ENCODE data around the gene ADAD2. TPM values are rescaled to one million over a fixed set of nuclear protein-coding genes. Genes with fewer than 3 reads are reported as not detected.

Gene ADAD2
- total RNA-seq, 1 experiment from 2014 or later = not detected

DNA sequence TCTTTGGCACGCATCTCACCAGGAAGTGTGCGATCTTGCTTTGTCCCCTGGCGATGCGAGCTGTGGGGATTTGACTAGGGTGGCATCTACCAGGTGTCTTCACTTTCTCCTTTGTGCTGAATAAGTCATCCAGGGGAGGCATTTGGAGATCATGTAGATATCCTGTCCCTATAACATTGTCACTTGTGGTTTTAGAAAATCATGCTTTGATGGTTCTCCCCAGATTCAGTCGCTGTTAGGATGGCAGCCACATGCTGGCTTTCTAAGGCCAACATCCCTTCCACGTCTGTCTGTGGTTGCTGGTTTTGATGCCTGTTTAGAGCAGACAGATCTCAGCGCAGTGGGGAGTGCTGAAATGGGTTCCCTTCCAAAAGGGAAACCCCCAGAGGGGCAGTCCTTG is 2.5 kb downstream of the ADAD2 start:
- Histone ChIP-seq H4K20me1 (ENCODE audit: insufficient read depth) (no peaks in the 10 kb centered on the region), H2AFZ (no peak overlapping the region), H3K4me1 (replicated peaks; ENCODE audit: insufficient read depth) (no peaks in the 10 kb centered on the region), H3K27ac (no peak overlapping the region), H3K36me3 (ENCODE audit: low read depth) (no peaks in the 10 kb centered on the region), H3K4me2 (no peak overlapping the region), H3K9me3 (ENCODE audit: insufficient read depth, low read depth) (no peaks in the 10 kb centered on the region), H3F3A (ENCODE audit: insufficient read depth, low read depth) (no peaks in the 10 kb centered on the region), H3K9me2 (ENCODE audit: insufficient read depth) (no peaks in the 10 kb centered on the region), H3K4me3 (no peak overlapping the region), H3K27me3 (ENCODE audit: insufficient read depth, low read depth) (no peaks in the 10 kb centered on the region), H3K79me2 (ENCODE audit: low read depth) (no peaks in the 10 kb centered on the region)
- ChIA-PET CTCF (no interaction called here), POLR2A (ENCODE audit: unreplicated experiment) (no interaction called here)
- no peak for TF ChIP-seq EZH2 (IDR thresholded peaks at IDR 0.05; ENCODE audit: low read depth)
- TF ChIP-seq, protein P1, sequence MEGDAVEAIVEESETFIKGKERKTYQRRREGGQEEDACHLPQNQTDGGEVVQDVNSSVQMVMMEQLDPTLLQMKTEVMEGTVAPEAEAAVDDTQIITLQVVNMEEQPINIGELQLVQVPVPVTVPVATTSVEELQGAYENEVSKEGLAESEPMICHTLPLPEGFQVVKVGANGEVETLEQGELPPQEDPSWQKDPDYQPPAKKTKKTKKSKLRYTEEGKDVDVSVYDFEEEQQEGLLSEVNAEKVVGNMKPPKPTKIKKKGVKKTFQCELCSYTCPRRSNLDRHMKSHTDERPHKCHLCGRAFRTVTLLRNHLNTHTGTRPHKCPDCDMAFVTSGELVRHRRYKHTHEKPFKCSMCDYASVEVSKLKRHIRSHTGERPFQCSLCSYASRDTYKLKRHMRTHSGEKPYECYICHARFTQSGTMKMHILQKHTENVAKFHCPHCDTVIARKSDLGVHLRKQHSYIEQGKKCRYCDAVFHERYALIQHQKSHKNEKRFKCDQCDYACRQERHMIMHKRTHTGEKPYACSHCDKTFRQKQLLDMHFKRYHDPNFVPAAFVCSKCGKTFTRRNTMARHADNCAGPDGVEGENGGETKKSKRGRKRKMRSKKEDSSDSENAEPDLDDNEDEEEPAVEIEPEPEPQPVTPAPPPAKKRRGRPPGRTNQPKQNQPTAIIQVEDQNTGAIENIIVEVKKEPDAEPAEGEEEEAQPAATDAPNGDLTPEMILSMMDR (conservative IDR thresholded peaks at IDR 0.05) = no peak
- DNase-seq = no peak
- BruUV-seq (replicated peaks) = no TSS peak
- intact Hi-C loops (cut with micrococcal nuclease; ENCODE audit: unreplicated experiment) = no loop called here

DNA sequence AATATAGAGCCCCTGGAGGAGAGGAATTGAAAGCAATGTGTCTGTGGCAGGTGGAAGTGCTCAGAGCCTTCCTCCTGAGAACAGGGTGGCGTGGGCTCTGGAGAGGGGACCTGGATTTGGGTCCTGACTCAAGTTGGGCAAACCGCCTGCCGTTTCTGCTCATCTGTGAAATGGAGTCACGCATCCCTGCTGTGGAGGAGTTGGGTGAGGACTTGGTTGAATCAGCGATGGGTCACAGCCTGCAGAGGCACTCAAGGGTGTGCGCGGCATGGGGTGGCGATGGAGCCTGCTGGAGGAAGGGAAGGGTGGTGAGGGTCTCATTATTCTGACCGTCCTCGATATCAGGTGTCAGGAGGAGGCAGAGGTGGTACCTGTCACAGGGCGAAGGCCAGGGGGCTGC is 3.1 kb downstream of the ADAD2 start:
- intact Hi-C loops (cut with micrococcal nuclease; ENCODE audit: unreplicated experiment) = no loop called here

DNA sequence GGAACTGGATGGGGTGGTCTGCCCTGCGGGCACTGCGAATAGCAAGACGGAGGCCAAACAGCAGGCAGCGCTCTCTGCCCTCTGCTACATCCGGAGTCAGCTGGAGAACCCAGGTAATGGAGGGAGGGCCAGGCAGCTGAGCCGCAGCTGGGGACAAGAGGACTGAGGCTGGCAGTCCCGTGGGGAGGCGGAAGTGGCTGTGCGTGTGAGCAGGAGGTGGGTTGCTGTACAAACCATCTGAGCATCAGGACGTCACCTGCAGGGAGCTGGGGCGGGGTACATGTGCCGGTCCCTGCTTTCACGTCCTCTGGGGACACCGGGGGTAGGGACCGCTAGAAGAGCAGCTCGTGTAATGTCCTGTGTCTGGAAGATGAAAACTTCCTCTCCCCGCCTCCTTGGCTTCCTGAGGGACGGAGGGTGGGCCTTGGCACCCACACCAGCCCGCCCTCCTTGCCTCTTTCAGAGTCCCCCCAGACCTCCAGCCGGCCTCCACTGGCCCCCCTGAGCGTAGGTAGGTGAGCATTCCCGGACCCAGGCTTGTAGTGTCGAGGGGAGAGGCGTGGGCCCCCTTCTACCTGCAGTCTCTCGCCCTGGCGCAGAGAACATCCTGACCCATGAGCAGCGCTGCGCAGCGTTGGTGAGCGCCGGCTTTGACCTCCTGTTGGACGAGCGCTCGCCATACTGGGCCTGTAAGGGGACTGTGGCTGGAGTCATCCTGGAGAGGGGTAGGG is 3.7 kb downstream of the ADAD2 start:
- Histone ChIP-seq H3F3A (ENCODE audit: insufficient read depth, low read depth) (no peaks in the 10 kb centered on the region), H3K4me1 (replicated peaks; ENCODE audit: insufficient read depth) (no peaks in the 10 kb centered on the region), H3K4me2 (no peak overlapping the region), H4K20me1 (ENCODE audit: insufficient read depth) (no peaks in the 10 kb centered on the region), H2AFZ (no peak overlapping the region), H3K9me3 (ENCODE audit: insufficient read depth, low read depth) (no peaks in the 10 kb centered on the region), H3K27me3 (ENCODE audit: insufficient read depth, low read depth) (no peaks in the 10 kb centered on the region), H3K79me2 (ENCODE audit: low read depth) (no peaks in the 10 kb centered on the region), H3K36me3 (ENCODE audit: low read depth) (no peaks in the 10 kb centered on the region), H3K9me2 (ENCODE audit: insufficient read depth) (no peaks in the 10 kb centered on the region), H3K27ac (no peak overlapping the region), H3K4me3 (no peak overlapping the region)
- BruUV-seq (replicated peaks) = no TSS peak
- POLR2A ChIA-PET (ENCODE audit: unreplicated experiment) = no interaction called here
- intact Hi-C loops (cut with micrococcal nuclease; ENCODE audit: unreplicated experiment) = no loop called here
- no peak for TF ChIP-seq EZH2 (IDR thresholded peaks at IDR 0.05; ENCODE audit: low read depth)
- TF ChIP-seq, protein P1 (conservative IDR thresholded peaks at IDR 0.05) = no peak
- CTCF ChIA-PET = no interaction called here
- DNase-seq = no peak

More for the DNA sequence above, 3.1 kb downstream of the ADAD2 start:
- TF ChIP-seq, protein P1 (conservative IDR thresholded peaks at IDR 0.05) = no peak
- ChIA-PET CTCF (no interaction called here), POLR2A (ENCODE audit: unreplicated experiment) (no interaction called here)
- Histone ChIP-seq H4K20me1 (ENCODE audit: insufficient read depth) (no peaks in the 10 kb centered on the region), H3K27me3 (ENCODE audit: insufficient read depth, low read depth) (no peaks in the 10 kb centered on the region), H3K4me3 (no peak overlapping the region), H3K79me2 (ENCODE audit: low read depth) (no peaks in the 10 kb centered on the region), H3K4me2 (no peak overlapping the region), H3K9me2 (ENCODE audit: insufficient read depth) (no peaks in the 10 kb centered on the region), H3F3A (ENCODE audit: insufficient read depth, low read depth) (no peaks in the 10 kb centered on the region), H3K9me3 (ENCODE audit: insufficient read depth, low read depth) (no peaks in the 10 kb centered on the region), H2AFZ (no peak overlapping the region), H3K4me1 (replicated peaks; ENCODE audit: insufficient read depth) (no peaks in the 10 kb centered on the region), H3K36me3 (ENCODE audit: low read depth) (no peaks in the 10 kb centered on the region), H3K27ac (no peak overlapping the region)
- DNase-seq = no peak
- BruUV-seq (replicated peaks) = no TSS peak
